Stimulated activated CD4-positive, alpha-beta T cell treated with anti-CD3 and anti-CD28 coated beads, Interleukin-1b, Interleukin-23, amount 100 ng/mL, for 48 hours (primary cell): ENCODE data around the gene NRBF2.
"Not testable (repeated sequence)": the region's sequence is repeated elsewhere in the genome, so short reads cannot be mapped to it uniquely, and the experiment has no call there.

Source experiments
- DNase-seq: peaks from one replicate; pipeline ENCODE4 v3.0.0-alpha.2; 2020

NRBF2 gene

DNA sequence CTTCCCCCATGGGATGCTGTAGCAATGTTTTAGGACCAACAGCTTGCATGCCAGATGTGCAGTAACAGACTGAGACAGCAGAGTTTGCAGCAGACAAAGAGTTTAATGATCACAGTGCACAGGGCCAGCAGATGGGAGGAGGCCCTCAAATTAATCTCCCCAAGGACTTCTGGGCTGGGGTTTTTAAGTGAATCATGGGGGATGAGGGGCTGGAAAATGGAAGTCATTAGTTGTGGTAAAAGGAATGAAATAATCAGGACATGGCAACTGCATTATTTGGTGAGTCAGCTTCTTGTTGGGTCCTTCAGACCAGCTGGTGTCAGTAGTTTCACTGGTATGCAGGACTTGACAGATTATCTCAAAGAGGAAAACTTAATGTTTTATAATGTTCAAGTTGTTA lies 12.6 kb upstream of the NRBF2 start:
- DNase-seq = no peak

DNA sequence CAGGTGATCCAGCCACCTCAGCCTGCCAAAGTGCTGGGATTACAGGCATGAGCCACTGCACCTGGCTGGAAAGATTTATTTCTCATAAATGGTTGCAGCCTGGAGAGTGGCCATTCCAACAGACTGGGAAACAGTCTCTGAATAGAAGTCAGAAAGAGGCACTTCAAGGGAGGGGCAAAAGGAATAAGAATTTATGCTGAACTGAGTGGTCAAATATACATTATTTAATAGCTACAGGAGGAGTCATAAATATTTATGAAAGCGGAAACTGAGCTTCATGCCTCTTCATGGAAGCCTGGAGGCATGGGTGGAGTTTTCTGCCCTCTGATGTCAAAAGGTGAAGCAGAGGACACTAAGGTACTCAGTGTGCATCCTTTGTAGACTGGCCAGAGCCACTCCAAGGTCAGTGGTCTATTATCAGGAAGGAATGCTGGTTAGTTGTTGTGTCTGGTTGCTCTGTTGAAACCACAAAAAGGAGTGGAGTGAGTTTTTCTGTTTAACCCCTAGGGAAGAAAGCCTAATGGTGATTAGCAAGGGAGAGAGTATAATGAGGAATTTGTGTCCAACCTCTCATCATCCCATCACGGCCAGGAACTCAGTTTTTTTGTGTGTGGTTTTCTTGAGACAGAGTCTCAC lies 9.3 kb upstream of the NRBF2 start:
- no peak for DNase-seq

DNA sequence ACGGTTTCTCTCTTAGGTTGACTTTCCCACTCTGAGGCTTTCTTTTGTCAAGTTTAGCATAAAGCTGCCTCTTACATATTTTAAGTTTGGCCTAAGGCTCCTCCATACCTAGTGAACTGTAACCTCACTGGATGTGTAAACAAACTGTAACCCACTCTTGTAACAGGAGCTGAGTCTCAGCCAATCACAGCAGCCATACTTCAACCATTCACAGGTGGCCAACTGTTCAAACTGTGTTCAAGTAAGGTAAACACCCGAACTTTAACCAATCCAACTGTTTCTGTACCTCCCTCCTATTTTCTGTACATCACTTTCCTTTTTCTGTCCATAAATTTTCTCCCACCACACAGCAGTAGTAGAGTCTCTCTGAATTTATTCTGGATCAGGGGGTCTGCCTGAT lies 7.7 kb upstream of the NRBF2 start:
- no peak for DNase-seq

DNA sequence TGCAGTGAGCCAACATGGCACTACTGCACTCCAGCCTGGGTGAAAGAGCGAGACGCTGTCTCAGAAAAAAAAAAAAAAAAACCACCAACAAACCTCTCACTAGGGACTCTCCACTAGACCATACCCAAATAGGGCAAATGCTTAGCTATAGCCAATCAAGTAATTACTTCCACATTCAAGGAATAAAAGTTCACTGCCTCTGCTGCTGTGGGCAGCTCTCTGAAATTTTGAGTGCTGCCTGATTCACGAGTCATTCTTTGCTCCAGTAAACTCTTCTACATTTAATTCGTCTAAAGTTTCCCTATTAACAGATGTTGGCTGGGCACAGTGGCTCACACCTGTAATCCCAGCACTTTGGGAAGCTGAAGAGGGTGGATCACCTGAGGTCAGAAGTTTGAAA lies 4.7 kb upstream of the NRBF2 start:
- DNase-seq = no peak

DNA sequence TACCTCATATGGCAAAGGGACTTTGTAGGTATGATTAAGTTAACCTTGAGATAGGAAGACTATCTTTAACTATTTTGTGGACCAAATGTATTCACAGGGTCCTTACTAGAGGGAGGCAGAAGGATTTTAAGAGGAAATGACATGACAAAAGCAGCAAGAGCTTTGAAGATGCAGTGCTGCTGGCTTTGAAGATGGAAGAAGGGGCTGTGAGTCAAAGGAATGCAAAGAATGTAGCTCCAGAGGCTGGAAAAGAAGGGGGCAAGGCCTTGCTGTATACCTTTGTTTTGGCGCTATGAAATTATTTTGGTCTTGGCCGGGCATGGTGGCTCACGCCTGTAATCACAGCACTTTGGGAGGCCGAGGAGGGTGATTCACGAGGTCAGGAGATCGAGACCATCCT lies 3.2 kb upstream of the NRBF2 start:
- DNase-seq = no peak

DNA sequence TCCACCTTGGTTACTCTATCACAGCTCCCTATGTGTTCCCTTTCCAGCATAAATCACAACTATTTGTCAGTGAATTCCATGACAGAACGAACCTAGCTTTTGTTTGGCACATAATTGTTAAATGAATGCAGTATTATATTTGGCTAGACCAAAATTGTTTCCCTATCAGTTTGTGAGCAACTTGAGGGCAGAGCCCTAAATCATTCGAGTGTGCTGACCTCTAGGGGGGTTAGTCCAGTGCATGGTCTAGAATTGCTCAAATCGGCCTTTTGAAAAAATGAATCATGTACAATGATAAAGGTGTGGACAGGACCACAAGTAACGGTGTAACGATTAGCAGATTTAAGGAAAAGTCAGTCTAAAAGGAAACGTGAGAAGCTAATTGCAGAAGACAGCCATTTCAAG lies 475 bp upstream of the NRBF2 start:
- no peak for DNase-seq

DNA sequence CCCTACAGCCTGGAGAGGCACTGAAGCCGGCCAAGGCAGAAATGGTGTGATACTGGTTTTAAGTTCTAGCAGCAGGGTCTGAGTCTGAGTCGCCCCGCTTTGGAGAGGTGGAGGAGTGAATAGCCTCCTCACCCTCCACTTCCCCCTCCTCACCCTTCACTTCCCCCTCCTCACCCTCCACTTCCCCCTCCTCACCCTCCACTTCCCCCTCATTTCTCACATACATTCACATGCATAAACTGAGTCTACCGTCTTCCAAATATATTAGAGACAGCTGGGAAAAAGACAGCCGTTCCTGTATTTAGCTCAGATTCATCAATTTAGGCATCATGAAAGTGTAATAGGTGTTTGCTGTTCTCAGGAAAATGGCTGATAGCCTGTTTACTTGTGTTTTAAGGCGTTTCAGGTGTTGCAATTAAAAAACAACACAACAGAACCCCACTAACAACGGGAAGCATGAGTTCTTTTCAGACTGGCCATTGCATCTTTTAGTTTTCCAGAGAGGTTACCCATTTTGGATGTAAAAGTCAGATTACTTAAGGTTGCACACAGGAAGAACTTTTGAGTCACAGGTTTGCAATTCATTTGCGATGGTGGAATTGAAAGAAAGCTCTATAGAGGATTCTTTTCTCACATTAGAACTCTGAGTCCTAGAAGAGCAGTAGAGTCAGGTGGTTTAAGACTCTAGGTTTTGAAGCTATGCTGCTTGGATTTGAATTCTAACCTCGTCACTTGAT lies 861 bp downstream of the NRBF2 start:
- DNase-seq = no peak

DNA sequence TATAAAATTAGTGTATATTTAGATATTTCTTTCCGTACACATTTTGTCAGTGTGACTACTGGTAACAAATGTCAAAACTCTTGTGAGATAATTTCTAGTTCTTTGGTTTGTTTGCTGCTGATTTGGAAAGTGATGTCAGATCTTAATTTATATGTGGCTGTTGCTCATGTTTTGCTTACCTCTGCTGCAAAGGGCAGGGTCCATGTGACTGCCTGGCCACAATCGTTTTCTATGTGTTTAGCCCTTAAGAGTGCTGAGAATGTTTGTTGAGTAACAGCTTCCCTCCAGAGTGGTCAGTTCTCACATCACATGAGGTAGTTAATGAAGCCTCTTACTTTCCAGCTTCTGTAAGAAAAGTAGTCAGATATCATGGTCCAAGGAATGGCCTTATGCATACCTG lies 4.2 kb downstream of the NRBF2 start:
- DNase-seq = no peak

DNA sequence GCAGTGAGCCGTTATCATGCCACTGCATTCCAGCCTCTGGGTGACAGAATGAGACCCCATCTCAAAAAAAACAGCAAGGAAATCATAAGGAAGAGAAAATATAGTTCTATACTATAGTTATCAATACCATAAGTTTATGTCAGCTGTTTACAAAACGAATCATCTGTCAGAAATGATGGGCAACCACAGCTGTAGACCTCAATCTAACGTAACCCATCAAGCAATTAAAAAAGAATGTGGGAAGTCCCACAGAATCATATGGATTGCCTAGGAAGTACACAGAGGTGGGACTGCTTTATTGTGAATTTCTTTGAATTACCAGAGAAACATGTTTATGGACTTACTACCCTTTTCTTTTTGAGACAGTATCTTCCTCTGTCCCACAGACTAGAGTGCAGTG lies 6.9 kb downstream of the NRBF2 start:
- no peak for DNase-seq

DNA sequence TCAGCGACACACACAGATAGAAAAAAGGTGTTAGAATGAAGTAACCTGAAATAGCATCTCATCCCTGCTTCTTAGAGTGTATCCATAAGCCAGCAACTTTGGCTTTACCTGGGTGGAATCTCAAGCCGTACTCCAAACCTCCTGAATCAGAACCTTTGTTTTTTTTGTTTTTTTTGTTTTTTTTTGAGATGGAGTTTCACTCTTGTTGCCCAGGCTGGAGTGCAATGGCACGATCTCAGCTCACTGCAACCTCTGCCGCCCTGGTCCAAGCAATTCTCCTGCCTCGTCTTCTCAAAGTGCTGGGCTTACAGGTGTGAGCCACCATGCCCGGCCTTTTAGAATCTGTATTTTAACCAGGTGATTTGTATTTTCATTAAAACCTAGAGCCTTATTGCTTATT lies 9.0 kb downstream of the NRBF2 start:
- no peak for DNase-seq

DNA sequence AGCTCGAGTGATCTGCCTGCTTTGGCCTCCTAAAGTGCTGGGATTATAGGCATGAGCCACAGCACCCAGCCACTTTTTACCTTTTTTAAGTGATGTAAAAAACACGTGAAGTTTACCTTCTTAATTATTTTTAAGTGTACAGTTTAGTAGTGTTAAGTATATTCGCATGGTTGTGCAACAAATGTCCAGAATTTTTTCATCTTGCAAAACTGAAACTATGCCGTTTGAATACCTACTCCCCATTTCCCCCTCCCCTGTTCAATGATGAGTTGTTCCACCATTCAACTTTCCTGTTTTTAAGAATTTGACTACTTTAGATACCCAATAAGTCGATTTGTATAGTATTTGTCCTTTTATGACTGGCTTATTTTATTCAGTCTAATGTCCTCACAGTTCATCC lies 10.9 kb downstream of the NRBF2 start:
- no peak for DNase-seq

DNA sequence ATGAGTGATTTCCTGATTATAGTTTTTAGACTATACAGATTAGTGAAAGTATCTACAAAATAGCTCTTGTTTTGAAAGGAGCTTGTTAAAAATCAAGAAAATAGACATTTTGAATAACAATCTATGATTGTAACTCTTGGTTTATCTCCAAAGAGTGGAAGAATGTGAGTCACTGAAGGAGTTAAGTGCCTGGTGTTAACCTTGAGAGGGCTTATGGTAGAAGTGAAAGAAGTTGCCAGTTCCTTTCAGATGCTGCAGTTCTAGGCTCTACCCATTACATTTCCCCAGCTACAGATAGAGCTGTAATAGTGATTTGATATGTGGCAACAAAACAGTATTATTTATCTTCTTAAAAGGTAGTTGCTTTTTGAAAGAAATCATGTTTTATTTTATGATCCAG lies 12.7 kb downstream of the NRBF2 start:
- DNase-seq = no peak

DNA sequence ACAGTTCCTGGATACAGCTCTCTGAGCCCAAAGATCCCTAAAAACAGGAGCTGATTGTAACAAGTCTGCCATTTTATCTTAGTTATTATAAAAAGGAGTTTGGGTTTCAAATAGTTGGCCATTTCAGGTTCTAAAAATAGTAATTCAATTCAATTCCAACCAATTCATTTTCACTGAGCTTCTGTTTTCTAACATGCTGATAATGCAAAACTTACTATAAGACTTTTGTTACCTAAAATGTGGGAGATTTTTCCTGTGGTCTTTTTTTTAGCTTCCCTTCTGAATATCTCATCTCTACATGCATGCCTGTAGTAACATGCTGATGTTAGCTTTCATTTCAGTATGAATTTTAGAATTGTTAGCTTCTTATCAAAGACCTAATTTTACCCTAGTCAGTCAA lies 13.4 kb downstream of the NRBF2 start:
- no peak for DNase-seq

DNA sequence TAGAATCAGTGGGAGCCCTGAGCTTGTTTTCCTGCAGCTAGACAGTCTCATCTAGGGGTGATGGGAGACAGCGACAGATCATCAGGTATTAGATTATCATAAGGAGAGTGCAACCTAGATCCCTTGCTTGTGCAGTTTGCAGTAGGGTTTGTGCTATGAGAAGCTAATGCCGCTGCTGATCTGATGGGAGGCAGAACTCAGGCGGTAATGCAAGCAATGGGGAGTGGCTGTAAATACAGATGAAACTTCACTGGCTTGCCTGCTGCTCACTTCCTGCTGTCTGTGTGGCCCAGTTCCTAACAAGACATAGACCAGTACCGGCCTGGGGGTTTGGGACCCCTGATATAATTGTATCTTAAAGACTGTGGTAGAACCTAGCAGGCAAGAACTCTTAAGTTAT lies 17.6 kb downstream of the NRBF2 start:
- DNase-seq = no peak

DNA sequence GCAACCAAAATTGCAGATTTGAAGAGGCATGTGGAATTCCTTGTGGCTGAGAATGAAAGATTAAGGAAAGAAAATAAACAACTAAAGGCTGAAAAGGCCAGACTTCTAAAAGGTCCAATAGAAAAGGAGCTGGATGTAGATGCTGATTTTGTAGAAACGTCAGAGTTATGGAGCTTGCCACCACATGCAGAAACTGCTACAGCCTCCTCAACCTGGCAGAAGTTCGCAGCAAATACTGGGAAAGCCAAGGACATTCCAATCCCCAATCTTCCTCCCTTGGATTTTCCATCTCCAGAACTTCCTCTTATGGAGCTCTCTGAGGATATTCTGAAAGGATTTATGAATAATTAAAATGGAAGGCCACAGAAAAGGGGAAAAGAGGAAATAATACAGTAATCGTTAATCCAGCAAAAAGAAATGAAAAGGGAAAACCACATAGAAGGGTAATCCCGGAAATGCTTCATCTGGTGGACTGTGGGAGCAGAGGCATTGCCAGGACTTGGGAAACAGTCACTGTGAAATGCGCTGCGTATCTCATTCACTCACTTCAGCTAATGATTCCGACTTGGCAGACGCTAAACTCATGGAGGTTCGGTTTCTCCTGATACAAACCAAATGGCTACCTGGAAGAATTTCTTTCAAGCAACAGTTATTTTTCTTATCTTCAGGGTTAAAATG lies 20.9 kb downstream of the NRBF2 start:
- DNase-seq = not testable (repeated sequence)

DNA sequence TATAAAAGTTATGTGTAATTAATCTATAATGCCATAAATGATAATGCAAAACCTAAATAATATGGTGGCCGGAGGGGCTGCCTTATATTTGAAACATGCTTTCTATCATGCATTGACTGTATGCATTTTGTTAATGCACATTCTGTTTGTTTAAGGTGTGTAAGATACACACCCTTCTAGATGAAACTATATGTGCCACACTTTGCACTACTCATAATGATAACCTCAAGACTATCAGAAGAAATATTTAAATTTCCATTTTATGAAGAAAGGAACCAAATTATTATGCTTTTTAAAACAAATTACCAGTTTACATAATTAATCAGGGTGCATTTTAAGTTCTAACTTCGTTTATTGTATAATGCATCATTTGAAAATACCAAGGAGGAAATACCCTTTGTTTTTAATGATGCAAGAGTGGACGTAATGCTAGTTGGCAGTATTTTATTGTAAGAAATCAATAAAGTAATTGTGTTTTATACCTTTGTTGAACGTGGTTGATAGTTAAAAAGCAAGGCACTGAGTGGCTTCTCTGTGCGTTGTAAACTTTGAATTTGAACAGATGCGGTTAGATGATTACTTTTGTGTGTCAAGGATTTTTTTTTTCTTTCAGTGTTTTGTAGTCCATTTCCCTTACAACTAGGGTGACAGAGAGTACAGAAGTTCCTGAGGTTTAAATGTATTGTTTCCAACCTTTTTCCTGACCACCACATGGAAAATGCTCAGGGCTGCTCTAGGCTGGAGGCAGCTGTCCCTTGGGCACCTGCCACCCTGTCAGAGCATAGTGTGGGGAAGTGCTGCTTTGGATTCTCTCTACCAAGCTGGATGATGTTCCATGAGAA lies 21.6 kb downstream of the NRBF2 start:
- no peak for DNase-seq

DNA sequence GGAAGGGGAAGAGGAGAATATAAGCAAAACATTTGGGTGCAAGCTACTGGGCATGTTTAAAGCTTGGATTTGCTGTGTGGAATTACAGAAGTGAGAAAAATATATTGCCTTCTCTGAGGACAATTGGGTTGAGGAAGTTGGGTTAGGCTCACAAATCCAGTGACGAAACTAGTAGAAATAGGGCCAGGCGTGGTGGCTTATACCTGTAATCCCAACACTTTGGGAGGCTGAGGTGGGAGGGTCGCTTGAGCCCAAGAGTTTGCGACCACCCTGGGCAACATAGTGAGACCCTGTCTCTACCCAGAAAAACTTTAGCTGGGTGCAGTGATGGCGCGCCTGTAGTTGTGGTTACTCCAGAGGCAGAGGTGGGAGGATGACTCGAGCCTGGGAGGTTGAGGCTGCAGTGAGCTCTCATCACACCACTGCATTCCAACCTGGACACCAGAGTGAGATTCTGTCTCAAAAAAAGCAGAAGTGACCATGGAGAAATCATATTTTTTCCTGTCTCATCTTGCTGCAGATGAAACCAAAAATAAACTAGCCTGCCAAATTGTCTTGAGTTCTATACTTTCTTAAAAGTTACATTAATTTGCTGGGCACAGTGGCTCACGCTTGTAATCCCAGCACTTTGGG lies 22.4 kb downstream of the NRBF2 start:
- no peak for DNase-seq

DNA sequence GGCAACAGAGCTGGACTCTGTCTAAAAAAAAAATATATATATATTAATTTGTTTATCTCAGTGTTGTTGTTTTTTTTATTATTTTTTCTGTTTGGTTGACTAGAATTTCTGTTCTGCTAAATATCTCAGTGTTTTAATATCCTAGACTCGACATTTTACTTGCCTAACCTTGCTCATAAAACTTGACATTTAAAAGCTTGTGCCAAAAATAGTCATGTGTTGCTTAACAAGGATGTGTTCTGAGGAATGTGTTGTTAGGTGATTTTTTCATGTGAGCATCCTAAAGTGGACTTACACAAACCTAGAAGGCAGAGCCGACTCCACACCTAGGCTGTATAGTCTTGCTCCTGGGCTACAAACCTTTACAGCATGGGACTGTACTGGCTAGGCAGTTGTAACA lies 23.1 kb downstream of the NRBF2 start:
- no peak for DNase-seq

DNA sequence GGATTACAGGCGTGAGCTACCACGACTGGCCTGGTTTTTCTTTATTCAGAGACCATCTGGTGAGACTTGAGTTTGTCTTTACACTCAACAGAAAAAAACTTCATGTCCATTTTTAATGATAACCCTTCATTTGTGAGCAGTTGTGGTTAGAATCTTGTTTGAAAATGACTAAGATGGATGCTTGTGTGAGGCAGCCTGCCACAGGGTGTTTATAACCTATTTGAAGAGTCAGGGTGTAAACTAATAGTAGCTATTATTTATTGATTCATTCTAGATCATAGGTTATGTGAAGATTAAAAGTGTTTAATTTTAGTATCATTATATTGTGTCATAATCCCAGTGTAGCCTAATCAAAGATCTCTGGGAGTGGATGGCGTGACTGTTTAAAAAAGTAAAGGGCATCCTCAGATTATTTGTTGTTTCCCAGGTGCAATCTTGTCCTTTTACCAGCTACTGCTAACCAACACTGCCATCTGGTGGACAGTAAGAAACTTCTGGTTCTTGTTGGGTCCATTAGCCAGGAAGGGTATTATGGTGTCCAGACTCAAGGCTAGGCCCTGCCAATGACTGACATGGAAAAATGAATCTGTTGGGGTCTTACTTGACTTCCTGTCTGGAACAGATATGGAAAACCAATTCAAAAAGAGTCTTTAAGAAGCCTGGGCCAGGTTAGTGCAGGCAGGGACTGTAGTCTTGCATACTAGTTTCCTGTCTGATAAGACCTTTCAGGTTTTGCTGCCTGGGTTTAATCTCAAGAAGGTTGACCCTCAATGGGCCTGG lies 24.9 kb downstream of the NRBF2 start:
- DNase-seq = peak; percentile 38

DNA sequence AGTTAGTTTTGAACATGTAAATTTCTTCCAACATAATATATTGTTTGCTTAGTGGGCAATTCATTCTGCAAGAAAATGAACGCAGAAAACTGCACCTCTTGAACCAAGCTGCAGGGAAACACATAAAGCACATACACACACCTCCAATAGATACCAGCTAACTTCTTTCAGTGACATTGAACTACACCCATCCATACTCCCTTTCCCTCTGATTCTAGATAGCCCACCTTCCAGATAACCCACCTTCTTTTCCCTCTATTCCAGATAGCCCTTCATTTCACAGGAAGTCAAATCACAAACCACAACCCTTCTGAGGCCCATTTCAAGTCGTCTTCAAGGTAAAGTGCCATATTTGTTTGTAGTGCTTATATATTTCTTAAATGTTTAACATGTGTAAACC lies 28.5 kb downstream of the NRBF2 start:
- DNase-seq = no peak

DNA sequence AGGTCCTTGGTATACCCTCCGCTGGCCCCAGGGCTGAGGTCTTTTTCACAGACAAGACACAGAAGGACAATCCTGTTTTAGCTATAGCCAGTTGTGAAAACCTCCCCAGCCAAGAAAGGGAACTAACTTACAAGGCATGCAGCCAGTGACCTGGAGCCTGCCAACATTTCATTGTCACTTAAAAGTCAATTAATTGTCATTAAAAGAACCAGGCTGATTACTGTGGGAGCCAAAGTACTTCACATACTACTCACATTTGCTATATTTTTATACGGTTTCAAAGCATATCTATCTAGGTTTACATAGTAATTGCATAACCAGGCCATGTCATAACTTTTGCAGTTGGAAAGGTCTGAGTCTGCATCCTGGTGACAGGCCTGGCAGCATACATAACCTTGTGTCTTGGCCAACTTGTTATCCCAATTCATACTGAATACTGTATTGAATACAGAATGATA lies 31.1 kb downstream of the NRBF2 start:
- no peak for DNase-seq

DNA sequence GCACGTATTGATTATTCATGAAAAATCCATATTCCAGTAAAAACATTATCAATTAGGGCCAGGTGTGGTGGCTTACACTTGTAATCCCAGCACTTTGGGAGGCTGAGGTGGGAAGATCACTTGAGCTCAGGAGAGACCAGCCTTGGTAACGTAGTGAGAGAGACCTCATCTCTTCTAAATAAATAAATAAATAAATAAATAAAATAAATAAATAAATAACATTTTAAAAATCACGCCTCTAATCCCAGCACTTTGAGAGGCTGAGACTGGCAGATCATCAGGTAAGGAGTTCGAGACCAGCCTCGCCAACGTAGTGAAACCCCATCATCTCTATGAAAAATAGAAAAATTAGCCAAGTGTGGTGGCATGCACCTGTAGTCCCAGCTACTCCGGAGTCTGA lies 32.1 kb downstream of the NRBF2 start:
- no peak for DNase-seq
